Neural progenitor cell (in vitro differentiated cells): ENCODE data around the gene SLC6A4. TPM values are rescaled to one million over a fixed set of nuclear protein-coding genes. Genes with fewer than 3 reads are reported as not detected.
A peak's percentile ranks its signal among the peaks of the same experiment; 100 is the strongest.

ENCODE experiments used
- DNase-seq: peaks from one replicate; pipeline ENCODE4 v3.0.0-alpha.2; 2016; ENCODE audit warnings: low spot score
- H2AFZ ChIP-seq: fragments of 200-600 bp; sonication (generic); replicated peaks from 2 replicates; pipeline ENCODE4 v1.6.1; 2016; ENCODE audit warnings: antibody characterized with exemption
- H3F3A ChIP-seq: fragments of 200-600 bp; sonication (generic); 2 replicates; pipeline ENCODE4 v1.6.1; 2016; ENCODE audit warnings: antibody characterized with exemption, low read depth
- H3K27ac ChIP-seq: fragments of 200-600 bp; sonication (generic); 2 replicates; pipeline ENCODE4 v1.5.1; 2016; ENCODE audit warnings: mild to moderate bottlenecking
- H3K27me3 ChIP-seq: fragments of 200-600 bp; sonication (generic); 2 replicates; pipeline ENCODE4 v1.6.1; 2016; ENCODE audit warnings: mild to moderate bottlenecking, moderate library complexity
- H3K36me3 ChIP-seq: fragments of 200-600 bp; sonication (generic); 2 replicates; pipeline ENCODE4 v1.5.1; 2016
- H3K4me1 ChIP-seq: fragments of 200-600 bp; sonication (generic); 2 replicates; pipeline ENCODE4 v1.6.1; 2016; ENCODE audit warnings: mixed run types
- H3K4me2 ChIP-seq: fragments of 200-600 bp; sonication (generic); 2 replicates; pipeline ENCODE4 v1.6.1; 2016
- H3K4me3 ChIP-seq: fragments of 200-600 bp; sonication (generic); 2 replicates; pipeline ENCODE4 v1.5.1; 2016
- H3K79me2 ChIP-seq: fragments of 200-600 bp; sonication (generic); 2 replicates; pipeline ENCODE4 v1.6.1; 2016; ENCODE audit warnings: low read depth
- H3K9ac ChIP-seq: fragments of 200-600 bp; sonication (generic); 2 replicates; pipeline ENCODE4 v1.6.1; 2016
- H3K9me3 ChIP-seq: fragments of 200-600 bp; sonication (generic); 2 replicates; pipeline ENCODE4 v1.5.1; 2016; ENCODE audit warnings: low read depth
- H4K20me1 ChIP-seq: fragments of 200-600 bp; sonication (generic); 2 replicates; pipeline ENCODE4 v1.6.1; 2016; ENCODE audit warnings: low read depth
- H3K27ac Mint-ChIP-seq: 3 replicates; pipeline ENCODE4 v1.8.0; 2021; ENCODE audit warnings: mixed read lengths
- H3K27me3 Mint-ChIP-seq: 2 replicates; pipeline ENCODE4 v1.8.0; 2022; ENCODE audit warnings: low read depth, mild to moderate bottlenecking, inconsistent platforms, moderate library complexity, mixed read lengths; ENCODE audit not compliant: insufficient read depth
- H3K36me3 Mint-ChIP-seq: 3 replicates; pipeline ENCODE4 v1.8.0; 2021; ENCODE audit warnings: mixed read lengths
- H3K4me1 Mint-ChIP-seq: 3 replicates; pipeline ENCODE4 v1.8.0; 2021; ENCODE audit warnings: mixed read lengths
- H3K4me3 Mint-ChIP-seq: 3 replicates; pipeline ENCODE4 v1.8.0; 2021; ENCODE audit warnings: mild to moderate bottlenecking, moderate library complexity, mixed read lengths
- H3K9me3 Mint-ChIP-seq: 3 replicates; pipeline ENCODE4 v1.8.0; 2020; ENCODE audit warnings: mixed read lengths
- CTCF ChIP-seq: fragments of 200-600 bp; sonication (generic); IDR thresholded peaks from 2 replicates; pipeline ENCODE4 v1.5.1; 2017; ENCODE audit warnings: antibody characterized with exemption, mild to moderate bottlenecking
- EZH2 ChIP-seq: fragments of 200-600 bp; sonication (generic); IDR thresholded peaks from 2 replicates; pipeline ENCODE4 v1.6.1; 2017; ENCODE audit warnings: antibody characterized with exemption, mild to moderate bottlenecking, moderate library complexity
- EZH2phosphoT487 ChIP-seq: fragments of 200-600 bp; sonication (generic); IDR thresholded peaks from 2 replicates; pipeline ENCODE4 v1.6.1; 2017; ENCODE audit warnings: antibody characterized with exemption
- total RNA-seq: library from RNA; depleted of rRNA; stranded (reverse); fragments of >200 nt; gene quantifications from 2 replicates; pipeline ENCODE4 v1.2.3, GENCODE V29; 2015; ENCODE audit warnings: low replicate concordance

Gene SLC6A4
- total RNA-seq, 1 donor from 2014 or later, result not detected

GRCh38 chr17:30238003-30238344, 2.5 kb upstream of the SLC6A4 start:
- Histone ChIP-seq H2AFZ (peak overlapping the region; percentile 66), H3K4me2 (peak overlapping the region; percentile 50), H3K36me3 (no peaks in the 10 kb centered on the region), H3K4me1 (peaks cover 29% of the 10 kb centered on the region), H3K27me3 (peaks cover 73% of the 10 kb centered on the region), H3F3A (peaks cover 17% of the 10 kb centered on the region), H3K79me2 (no peaks in the 10 kb centered on the region), H4K20me1 (peaks cover 18% of the 10 kb centered on the region), H3K27ac (no peak overlapping the region), H3K9me3 (no peaks in the 10 kb centered on the region), H3K4me3 (peak overlapping the region; percentile 19), H3K9ac (no peak overlapping the region)
- no peak overlapping the region for H3K4me3 Mint-ChIP-seq
- H3K27me3 Mint-ChIP-seq, result peaks cover 64% of the 10 kb centered on the region
- TF ChIP-seq CTCF, result no peak
- TF ChIP-seq EZH2phosphoT487, result no peak
- no peak for TF ChIP-seq EZH2
- H3K36me3 Mint-ChIP-seq, result peaks cover 5% of the 10 kb centered on the region
- no peak for DNase-seq
- H3K4me1 Mint-ChIP-seq, result peaks cover 33% of the 10 kb centered on the region
- H3K27ac Mint-ChIP-seq, result no peak overlapping the region
- peaks cover 16% of the 10 kb centered on the region for H3K9me3 Mint-ChIP-seq

DNA sequence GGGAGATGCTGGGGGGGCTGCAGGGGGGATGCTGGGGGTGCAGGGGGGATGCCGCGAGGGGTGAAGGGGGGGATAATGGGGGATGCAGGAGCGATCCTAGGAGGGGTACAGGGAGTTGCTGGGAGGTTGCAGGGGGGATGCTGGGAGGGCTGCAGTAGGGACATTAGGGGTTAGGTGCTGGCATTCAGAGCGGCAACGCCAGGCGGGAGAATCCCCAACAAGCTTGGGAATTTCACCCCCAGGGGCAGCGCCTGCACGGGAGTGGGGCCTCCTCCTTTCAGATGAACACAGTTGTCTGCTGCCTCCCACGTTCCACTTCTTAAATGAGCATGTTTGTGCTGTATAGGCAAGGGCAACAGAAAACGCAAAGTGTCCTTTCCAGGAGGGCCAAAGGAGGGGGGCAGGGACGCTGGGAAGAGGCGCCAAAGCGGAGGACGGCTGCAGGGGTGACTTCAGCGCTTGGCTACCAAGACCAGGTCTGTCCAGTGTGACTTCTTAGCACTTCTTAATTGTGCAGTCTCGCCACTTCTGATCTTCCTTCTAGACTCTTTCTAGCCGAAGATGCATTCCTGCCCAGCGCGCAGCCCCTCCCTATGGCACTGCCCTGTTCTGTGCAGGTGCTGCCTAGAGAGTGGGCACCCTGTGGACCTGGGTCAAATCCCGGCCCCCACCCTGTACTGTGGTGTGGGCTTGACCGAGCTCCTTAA, 2.0 kb upstream of the SLC6A4 start:
- H3K9ac ChIP-seq, result no peak overlapping the region
- H3K9me3 ChIP-seq, result no peaks in the 10 kb centered on the region
- Mint-ChIP-seq H3K4me1 (peaks cover 33% of the 10 kb centered on the region), H3K9me3 (peaks cover 16% of the 10 kb centered on the region), H3K27me3 (peaks cover 68% of the 10 kb centered on the region), H3K4me3 (peak overlapping the region; percentile 17), H3K27ac (no peak overlapping the region), H3K36me3 (peaks cover 5% of the 10 kb centered on the region)
- H3K27ac ChIP-seq, result no peak overlapping the region
- H3K4me2 ChIP-seq, result peak overlapping the region; percentile 50
- no peaks in the 10 kb centered on the region for H3K79me2 ChIP-seq
- DNase-seq, result peak; percentile 40
- H3F3A ChIP-seq, result peaks cover 21% of the 10 kb centered on the region
- peak overlapping the region; percentile 63 for H2AFZ ChIP-seq
- peaks cover 29% of the 10 kb centered on the region for H3K4me1 ChIP-seq
- peaks cover 18% of the 10 kb centered on the region for H4K20me1 ChIP-seq
- no peaks in the 10 kb centered on the region for H3K36me3 ChIP-seq
- peaks cover 79% of the 10 kb centered on the region for H3K27me3 ChIP-seq
- no peak for TF ChIP-seq CTCF
- no peak for TF ChIP-seq EZH2phosphoT487
- TF ChIP-seq EZH2, result no peak
- no peak overlapping the region for H3K4me3 ChIP-seq

GRCh38 chr17:30236766-30237165, 1.3 kb upstream of the SLC6A4 start:
- H3K27ac Mint-ChIP-seq, result no peak overlapping the region
- Histone ChIP-seq H3K4me3 (no peak overlapping the region), H3K27me3 (peaks cover 85% of the 10 kb centered on the region), H2AFZ (no peak overlapping the region), H3K4me1 (peaks cover 29% of the 10 kb centered on the region), H3K79me2 (no peaks in the 10 kb centered on the region), H3K36me3 (no peaks in the 10 kb centered on the region), H3F3A (peaks cover 22% of the 10 kb centered on the region), H3K4me2 (peak overlapping the region; percentile 28), H3K27ac (no peak overlapping the region), H3K9ac (no peak overlapping the region), H4K20me1 (peaks cover 18% of the 10 kb centered on the region), H3K9me3 (no peaks in the 10 kb centered on the region)
- peaks cover 16% of the 10 kb centered on the region for H3K9me3 Mint-ChIP-seq
- peaks cover 33% of the 10 kb centered on the region for H3K4me1 Mint-ChIP-seq
- DNase-seq, result peak; percentile 83
- H3K27me3 Mint-ChIP-seq, result peaks cover 70% of the 10 kb centered on the region
- TF ChIP-seq EZH2 (no peak), CTCF (peak; percentile 47)
- H3K4me3 Mint-ChIP-seq, result peak overlapping the region; percentile 86
- H3K36me3 Mint-ChIP-seq, result peaks cover 5% of the 10 kb centered on the region
